Measurements from ENCODE around the gene ZNF831.

The ZNF831 gene

GRCh38 chr20:59291740-59292383, 128.2 kb downstream of the ZNF831 start:
- Histone ChIP-seq H3K36me3 (ENCODE audit: control insufficient read depth, low read length) (no peaks in the 10 kb centered on the region), H3F3A (ENCODE audit: control insufficient read depth, insufficient read depth) (no peaks in the 10 kb centered on the region), H4K20me1 (ENCODE audit: control insufficient read depth, insufficient read depth, low read depth, low read length) (no peaks in the 10 kb centered on the region; the same call in 1 of the 2 replicates), H3K27me3 (ENCODE audit: control insufficient read depth, low read length) (peaks cover 24% of the 10 kb centered on the region), H3K9me2 (replicated peaks; ENCODE audit: control insufficient read depth, low read length) (no peaks in the 10 kb centered on the region), H3K4me2 (ENCODE audit: low read length) (no peak overlapping the region), H3K27ac (ENCODE audit: low read depth, low read length) (no peak overlapping the region), H3K4me3 (ENCODE audit: low read length) (no peak overlapping the region), H3K9me3 (ENCODE audit: control insufficient read depth, insufficient read depth, low read length) (no peaks in the 10 kb centered on the region), H3K79me2 (ENCODE audit: control insufficient read depth, low read length) (no peaks in the 10 kb centered on the region), H3K4me1 (ENCODE audit: control insufficient read depth, low read length) (no peaks in the 10 kb centered on the region)
- no peak for TF ChIP-seq EZH2phosphoT487 (IDR thresholded peaks at IDR 0.05; ENCODE audit: borderline replicate concordance, low read length)
- no peak for TF ChIP-seq CTCF (IDR thresholded peaks at IDR 0.05; ENCODE audit: low read depth, low read length, poor library complexity, severe bottlenecking)

GRCh38 chr20:59295531-59295930, 131.9 kb downstream of the ZNF831 start:
- Histone ChIP-seq H3K27ac (ENCODE audit: low read depth, low read length) (no peak overlapping the region), H3K9me3 (ENCODE audit: control insufficient read depth, insufficient read depth, low read length) (no peaks in the 10 kb centered on the region), H3K9me2 (replicated peaks; ENCODE audit: control insufficient read depth, low read length) (no peaks in the 10 kb centered on the region), H3K79me2 (ENCODE audit: control insufficient read depth, low read length) (no peaks in the 10 kb centered on the region), H4K20me1 (ENCODE audit: control insufficient read depth, insufficient read depth, low read depth, low read length) (no peaks in the 10 kb centered on the region; the same call in 1 of the 2 replicates), H3K4me3 (ENCODE audit: low read length) (no peak overlapping the region), H3K4me1 (ENCODE audit: control insufficient read depth, low read length) (no peaks in the 10 kb centered on the region), H3K4me2 (ENCODE audit: low read length) (no peak overlapping the region), H3K27me3 (ENCODE audit: control insufficient read depth, low read length) (peaks cover 12% of the 10 kb centered on the region), H3K36me3 (ENCODE audit: control insufficient read depth, low read length) (no peaks in the 10 kb centered on the region), H3F3A (ENCODE audit: control insufficient read depth, insufficient read depth) (no peaks in the 10 kb centered on the region)
- TF ChIP-seq EZH2phosphoT487 (IDR thresholded peaks at IDR 0.05; ENCODE audit: borderline replicate concordance, low read length) (no peak), CTCF (IDR thresholded peaks at IDR 0.05; ENCODE audit: low read depth, low read length, poor library complexity, severe bottlenecking) (no peak)

- Histone ChIP-seq H3K9me3 (ENCODE audit: control insufficient read depth, insufficient read depth, low read length) (no peaks in the 10 kb centered on the region), H3K79me2 (ENCODE audit: control insufficient read depth, low read length) (no peaks in the 10 kb centered on the region), H3K27me3 (ENCODE audit: control insufficient read depth, low read length) (peaks cover 12% of the 10 kb centered on the region), H3K36me3 (ENCODE audit: control insufficient read depth, low read length) (no peaks in the 10 kb centered on the region), H4K20me1 (ENCODE audit: control insufficient read depth, insufficient read depth, low read depth, low read length) (no peaks in the 10 kb centered on the region; the same call in 1 of the 2 replicates), H3F3A (ENCODE audit: control insufficient read depth, insufficient read depth) (no peaks in the 10 kb centered on the region), H3K27ac (ENCODE audit: low read depth, low read length) (no peak overlapping the region), H3K9me2 (replicated peaks; ENCODE audit: control insufficient read depth, low read length) (no peaks in the 10 kb centered on the region), H3K4me2 (ENCODE audit: low read length) (no peak overlapping the region), H3K4me3 (ENCODE audit: low read length) (no peak overlapping the region), H3K4me1 (ENCODE audit: control insufficient read depth, low read length) (no peaks in the 10 kb centered on the region)
- TF ChIP-seq EZH2phosphoT487 (IDR thresholded peaks at IDR 0.05; ENCODE audit: borderline replicate concordance, low read length), result no peak
- TF ChIP-seq CTCF (IDR thresholded peaks at IDR 0.05; ENCODE audit: low read depth, low read length, poor library complexity, severe bottlenecking), result no peak
Observed at GRCh38 chr20:59297686-59298085, 134.1 kb downstream of the ZNF831 start.
